Neutrophil (primary cell): Measurements from ENCODE around the gene SPOCK2.

Experiments
- H3K27ac ChIP-seq: fragments of 200-600 bp; sonication (generic); 2 replicates; pipeline ENCODE4 v1.5.1; 2016; ENCODE audit warnings: mild to moderate bottlenecking, moderate library complexity
- H3K27me3 ChIP-seq: fragments of 200-600 bp; sonication (generic); 2 replicates; pipeline ENCODE4 v1.6.0; 2016; ENCODE audit warnings: mild to moderate bottlenecking
- H3K36me3 ChIP-seq: fragments of 200-600 bp; sonication (generic); 2 replicates; pipeline ENCODE4 v1.5.1; 2017
- H3K4me1 ChIP-seq, 2 experiments: fragments of 200-600 bp in 1 of 2; sonication (generic) in 1 of 2; 1 replicate in 1 of 2; 2 replicates in 1 of 2; pipeline versions ENCODE4 v1.5.1 to v1.6.1; 2013 to 2016; ENCODE audit warnings: low read depth in 1 of 2, low read length in 1 of 2, mild to moderate bottlenecking in 1 of 2, moderate library complexity in 1 of 2; ENCODE audit not compliant: control insufficient read depth in 1 of 2, insufficient read depth in 1 of 2
- H3K4me3 ChIP-seq, 2 experiments: fragments of 200-600 bp in 1 of 2; sonication (generic) in 1 of 2; 1 replicate in 1 of 2; 2 replicates in 1 of 2; pipeline ENCODE4 v1.5.1; 2013 to 2016; ENCODE audit warnings: low read depth in 1 of 2, low read length in 1 of 2, mild to moderate bottlenecking in 1 of 2, moderate library complexity in 1 of 2
- H3K9me3 ChIP-seq: fragments of 200-600 bp; sonication (generic); 2 replicates; pipeline ENCODE4 v1.5.1; 2016
- CTCF ChIP-seq: fragments of 200-600 bp; sonication (generic); IDR thresholded peaks from 2 replicates; pipeline ENCODE4 v1.5.1; 2016; ENCODE audit warnings: antibody characterized with exemption

The SPOCK2 gene

GRCh38 chr10:72132854-72133253 is 44.5 kb upstream of the SPOCK2 start:
- H3K36me3 ChIP-seq: no peaks in the 10 kb centered on the region
- no peaks in the 10 kb centered on the region for H3K27me3 ChIP-seq
- H3K9me3 ChIP-seq: no peaks in the 10 kb centered on the region
- no peak overlapping the region for H3K27ac ChIP-seq
- no peak overlapping the region for H3K4me3 ChIP-seq
- peaks cover 5 to 6% of the 10 kb centered on the region in 2 experiments for H3K4me1 ChIP-seq
- no peak for TF ChIP-seq CTCF

- no peaks in the 10 kb centered on the region for H3K4me1 ChIP-seq
- H3K27me3 ChIP-seq: no peaks in the 10 kb centered on the region
- H3K27ac ChIP-seq: no peak overlapping the region
- H3K36me3 ChIP-seq: no peaks in the 10 kb centered on the region
- no peaks in the 10 kb centered on the region for H3K9me3 ChIP-seq
- H3K4me3 ChIP-seq: no peak overlapping the region
- TF ChIP-seq CTCF: no peak
Measured at GRCh38 chr10:72127571-72127970, 39.2 kb upstream of the SPOCK2 start.

- no peaks in the 10 kb centered on the region for H3K36me3 ChIP-seq
- no peaks in the 10 kb centered on the region for H3K4me1 ChIP-seq
- no peak for TF ChIP-seq CTCF
- H3K9me3 ChIP-seq: no peaks in the 10 kb centered on the region
- no peak overlapping the region for H3K4me3 ChIP-seq
- no peaks in the 10 kb centered on the region for H3K27me3 ChIP-seq
- H3K27ac ChIP-seq: no peak overlapping the region
Measured at GRCh38 chr10:72126872-72127232, 38.5 kb upstream of the SPOCK2 start.

GRCh38 chr10:72126184-72126871 is 38.0 kb upstream of the SPOCK2 start:
- Histone ChIP-seq H3K9me3 (no peaks in the 10 kb centered on the region), H3K4me1 (no peaks in the 10 kb centered on the region), H3K27ac (no peak overlapping the region), H3K36me3 (no peaks in the 10 kb centered on the region), H3K4me3 (no peak overlapping the region), H3K27me3 (no peaks in the 10 kb centered on the region)
- no peak for TF ChIP-seq CTCF

- no peaks in the 10 kb centered on the region for H3K4me1 ChIP-seq
- H3K36me3 ChIP-seq: peaks cover 3% of the 10 kb centered on the region
- H3K4me3 ChIP-seq: no peak overlapping the region
- H3K27me3 ChIP-seq: no peaks in the 10 kb centered on the region
- no peak for TF ChIP-seq CTCF
- no peaks in the 10 kb centered on the region for H3K9me3 ChIP-seq
- no peak overlapping the region for H3K27ac ChIP-seq
Measured at GRCh38 chr10:72124989-72125388, 36.6 kb upstream of the SPOCK2 start.
